Gastroesophageal sphincter (tissue), 4 donors: ENCODE results near the gene APP. TPM values are rescaled to one million over a fixed set of nuclear protein-coding genes. Genes with fewer than 3 reads are reported as not detected.

Experiments used
- ATAC-seq: fragments of 150-250 bp; one replicate; pipeline ENCODE4 v1.9.1; 2016; ENCODE audit warnings: mild to moderate bottlenecking, moderate library complexity
- H3K27ac ChIP-seq, 4 donors: fragments of 200-600 bp; sonication (generic) in 3 of 4; 1 replicate in 3 of 4; 2 replicates in 1 of 4; pipeline ENCODE4 v1.5.1; 2016 to 2019
- H3K27me3 ChIP-seq: fragments of 200-600 bp; sonication (generic); one replicate; pipeline ENCODE4 v1.5.1; 2019
- H3K36me3 ChIP-seq, 2 donors: fragments of 200-600 bp; sonication (generic); one replicate each; pipeline ENCODE4 v1.5.1; 2019; ENCODE audit warnings: control low read depth in 1 of 2
- H3K4me1 ChIP-seq, 3 donors: fragments of 200-600 bp; sonication (generic); 1 replicate in 2 of 3; 2 replicates in 1 of 3; pipeline ENCODE4 v1.5.1; 2016 to 2019; ENCODE audit warnings: control low read depth in 2 of 3
- H3K4me3 ChIP-seq, 2 donors: fragments of 200-600 bp; sonication (generic); one replicate each; pipeline ENCODE4 v1.5.1; 2019; ENCODE audit warnings: mild to moderate bottlenecking in 1 of 2, moderate library complexity in 1 of 2
- H3K9me3 ChIP-seq, 3 donors: fragments of 200-600 bp; sonication (generic); one replicate each; pipeline ENCODE4 v1.5.1; 2017 to 2019; ENCODE audit warnings: control low read depth in 2 of 3
- EP300 ChIP-seq: sonication (generic); formaldehyde crosslinking; IDR thresholded peaks from one replicate; pipeline ENCODE4 v1.6.1; 2017; ENCODE audit warnings: antibody characterized with exemption, mild to moderate bottlenecking
- POLR2A ChIP-seq, 2 donors: fragments of 450-650 bp; IDR thresholded peaks; one replicate each; pipeline ENCODE4 v1.6.1; 2017; ENCODE audit warnings: antibody characterized with exemption in 2 of 2, mild to moderate bottlenecking in 2 of 2, moderate library complexity in 1 of 2
- POLR2AphosphoS5 ChIP-seq: sonication (generic); formaldehyde crosslinking; IDR thresholded peaks from one replicate; pipeline ENCODE4 v1.6.1; 2017; ENCODE audit warnings: antibody characterized with exemption
- WGBS, 2 donors: methylation state at CpG; one replicate each; pipeline ENCODE4 v1.1.5; 2018; ENCODE audit warnings: low coverage in 1 of 2; 5-methylcytosine and 5-hydroxymethylcytosine counted together
- total RNA-seq, 4 donors: library from RNA; depleted of rRNA; stranded (reverse); fragments of >200 nt; gene quantifications; one replicate each; pipeline ENCODE4 v1.1.0, GENCODE V29; 2016
- TF ChIP-seq, protein P1 (sequence below), 4 experiments: fragments of 200-600 bp in 2 of 4; fragments of 450-650 bp in 2 of 4; sonication (generic) in 1 of 4; IDR thresholded peaks; one replicate each; pipeline ENCODE4 v1.5.1; 2017 to 2019; ENCODE audit warnings: antibody characterized with exemption in 4 of 4, mild to moderate bottlenecking in 2 of 4, moderate library complexity in 2 of 4

The APP gene
- total RNA-seq, 4 donors from 2014 or later, result 282 to 724 (median 545) TPM

DNA sequence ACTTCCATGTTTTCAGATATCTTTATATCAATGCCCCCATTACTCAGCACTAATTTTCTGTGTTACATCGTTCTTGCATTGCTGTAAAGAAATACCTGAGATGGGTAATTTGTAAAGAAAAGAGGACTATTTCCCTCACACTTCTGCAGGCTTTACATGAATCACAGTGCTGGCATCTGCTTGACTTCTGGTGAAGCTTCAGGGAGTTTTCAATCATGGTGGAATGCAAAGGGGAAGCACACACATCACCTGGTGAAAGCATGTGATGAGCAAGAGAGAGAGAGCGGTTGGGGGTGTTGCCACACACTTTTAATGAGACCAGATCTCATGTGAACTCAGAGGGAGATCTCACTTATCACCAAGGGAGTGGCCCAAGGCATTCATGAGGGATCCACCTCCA, 14.9 kb upstream of the APP start:
- Histone ChIP-seq H3K4me1 (no peaks in the 10 kb centered on the region), H3K27me3 (no peaks in the 10 kb centered on the region), H3K36me3 (no peaks in the 10 kb centered on the region), H3K4me3 (no peak overlapping the region), H3K27ac (no peak overlapping the region), H3K9me3 (peaks cover 0 to 10% (median 0%) of the 10 kb centered on the region in 3 donors)
- WGBS, 2 donors, result 80% methylated on average over 1 of the region's 2 CpGs; no CpG with 5 or more reads in 1 of the 2 donors
- no peak for TF ChIP-seq POLR2AphosphoS5
- TF ChIP-seq, protein P1, sequence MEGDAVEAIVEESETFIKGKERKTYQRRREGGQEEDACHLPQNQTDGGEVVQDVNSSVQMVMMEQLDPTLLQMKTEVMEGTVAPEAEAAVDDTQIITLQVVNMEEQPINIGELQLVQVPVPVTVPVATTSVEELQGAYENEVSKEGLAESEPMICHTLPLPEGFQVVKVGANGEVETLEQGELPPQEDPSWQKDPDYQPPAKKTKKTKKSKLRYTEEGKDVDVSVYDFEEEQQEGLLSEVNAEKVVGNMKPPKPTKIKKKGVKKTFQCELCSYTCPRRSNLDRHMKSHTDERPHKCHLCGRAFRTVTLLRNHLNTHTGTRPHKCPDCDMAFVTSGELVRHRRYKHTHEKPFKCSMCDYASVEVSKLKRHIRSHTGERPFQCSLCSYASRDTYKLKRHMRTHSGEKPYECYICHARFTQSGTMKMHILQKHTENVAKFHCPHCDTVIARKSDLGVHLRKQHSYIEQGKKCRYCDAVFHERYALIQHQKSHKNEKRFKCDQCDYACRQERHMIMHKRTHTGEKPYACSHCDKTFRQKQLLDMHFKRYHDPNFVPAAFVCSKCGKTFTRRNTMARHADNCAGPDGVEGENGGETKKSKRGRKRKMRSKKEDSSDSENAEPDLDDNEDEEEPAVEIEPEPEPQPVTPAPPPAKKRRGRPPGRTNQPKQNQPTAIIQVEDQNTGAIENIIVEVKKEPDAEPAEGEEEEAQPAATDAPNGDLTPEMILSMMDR (IDR thresholded peaks at IDR 0.05), result no peak
- no peak for TF ChIP-seq POLR2A (IDR thresholded peaks at IDR 0.05)
- no peak for TF ChIP-seq EP300
- no peak for ATAC-seq

DNA sequence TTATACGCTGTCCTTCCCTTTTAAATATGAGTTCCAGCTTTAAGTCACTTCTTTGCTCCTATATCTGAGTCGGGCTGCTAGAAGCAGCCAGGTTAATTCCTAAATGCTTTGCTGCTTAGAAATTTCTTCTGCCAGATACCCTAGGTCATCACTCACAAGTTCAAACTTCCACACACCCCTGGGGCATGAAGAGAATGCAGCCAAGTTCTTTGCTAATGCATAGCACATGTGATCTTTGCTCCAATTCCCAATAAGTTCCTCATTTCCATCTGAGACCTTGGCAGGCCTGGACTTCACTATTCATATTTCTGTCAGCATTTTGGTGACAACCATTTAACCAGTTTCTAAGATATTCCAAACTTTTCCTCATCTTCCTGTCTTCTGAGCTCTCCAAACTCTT, 14.5 kb upstream of the APP start:
- Histone ChIP-seq H3K4me3 (no peak overlapping the region), H3K27ac (no peak overlapping the region), H3K27me3 (no peaks in the 10 kb centered on the region), H3K9me3 (peaks cover 0 to 10% (median 0%) of the 10 kb centered on the region in 3 donors), H3K36me3 (no peaks in the 10 kb centered on the region), H3K4me1 (no peaks in the 10 kb centered on the region)
- 70 to 88% methylated on average over 2 of the region's 2 CpGs for WGBS, 2 donors
- TF ChIP-seq POLR2AphosphoS5, result no peak
- no peak for TF ChIP-seq EP300
- TF ChIP-seq POLR2A (IDR thresholded peaks at IDR 0.05), result no peak
- TF ChIP-seq, protein P1 (IDR thresholded peaks at IDR 0.05), result no peak
- ATAC-seq, result no peak

DNA sequence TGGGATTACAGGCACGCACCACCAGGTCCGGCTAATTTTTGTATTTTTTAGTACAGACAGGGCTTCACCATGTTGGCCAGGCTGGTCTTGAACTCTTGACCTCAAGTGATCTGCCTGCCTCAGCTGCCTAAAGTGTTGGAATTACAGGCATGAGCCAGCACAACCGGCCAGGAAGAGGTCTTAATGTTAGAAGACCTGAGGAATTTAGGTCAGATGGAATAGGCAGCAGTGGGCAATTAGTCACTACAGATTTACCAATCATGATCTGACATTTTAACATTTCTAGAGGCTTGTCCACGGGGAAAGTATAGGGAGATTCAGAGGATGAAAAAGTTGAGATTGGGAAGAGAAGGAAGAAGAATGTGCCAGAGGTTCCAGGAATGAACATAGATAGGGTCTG, 8.9 kb upstream of the APP start:
- H3K36me3 ChIP-seq, result no peaks in the 10 kb centered on the region
- no peaks in the 10 kb centered on the region for H3K27me3 ChIP-seq
- 65 to 100% methylated on average over 1 to 2 of the region's 4 CpGs for WGBS, 2 donors
- peaks cover 0 to 7% (median 0%) of the 10 kb centered on the region in 3 donors for H3K9me3 ChIP-seq
- no peak for ATAC-seq
- no peaks in the 10 kb centered on the region for H3K4me1 ChIP-seq
- TF ChIP-seq, protein P1 (IDR thresholded peaks at IDR 0.05), result no peak
- TF ChIP-seq POLR2A (IDR thresholded peaks at IDR 0.05) (no peak), EP300 (no peak), POLR2AphosphoS5 (no peak)
- no peak overlapping the region for H3K4me3 ChIP-seq
- H3K27ac ChIP-seq, result no peak overlapping the region

DNA sequence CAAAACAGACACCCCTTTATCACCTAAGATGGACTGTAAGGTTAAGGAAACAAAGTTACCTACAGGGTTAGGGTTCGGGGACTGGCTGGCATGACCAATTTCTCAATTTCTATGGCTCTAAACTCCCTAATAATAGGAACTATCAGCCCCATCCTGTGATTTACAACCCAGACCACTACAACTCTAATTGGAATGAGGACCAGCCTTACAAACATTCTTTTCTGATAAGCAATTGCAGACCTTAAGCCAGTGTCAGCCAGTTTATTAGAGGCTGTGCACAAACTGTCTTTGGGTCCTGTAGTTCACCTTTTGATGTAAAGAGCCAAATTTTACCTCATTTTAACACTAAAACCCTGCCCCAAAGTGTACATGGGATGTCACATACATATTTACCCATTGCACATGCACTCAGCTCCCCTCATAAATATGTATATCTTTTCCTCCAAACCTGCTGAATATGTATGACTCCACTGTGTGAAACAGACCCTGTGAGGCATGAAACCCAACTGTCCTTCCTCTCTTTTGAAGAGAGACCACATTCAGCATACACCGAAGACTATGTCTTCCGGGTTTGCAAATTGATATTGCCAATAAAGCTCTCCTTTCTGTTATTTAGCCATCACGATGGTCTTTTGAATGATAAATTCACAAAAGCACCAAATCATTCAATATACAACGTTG, 7.3 kb upstream of the APP start:
- Histone ChIP-seq H3K27me3 (no peaks in the 10 kb centered on the region), H3K4me1 (no peaks in the 10 kb centered on the region), H3K9me3 (no peaks in the 10 kb centered on the region), H3K36me3 (no peaks in the 10 kb centered on the region), H3K27ac (no peak overlapping the region), H3K4me3 (no peak overlapping the region)
- no peak for TF ChIP-seq POLR2AphosphoS5
- TF ChIP-seq EP300, result no peak
- TF ChIP-seq, protein P1 (IDR thresholded peaks at IDR 0.05), result no peak
- TF ChIP-seq POLR2A (IDR thresholded peaks at IDR 0.05), result no peak
- WGBS, 2 donors, result 88 to 90% methylated on average over 5 of the region's 5 CpGs
- no peak for ATAC-seq

DNA sequence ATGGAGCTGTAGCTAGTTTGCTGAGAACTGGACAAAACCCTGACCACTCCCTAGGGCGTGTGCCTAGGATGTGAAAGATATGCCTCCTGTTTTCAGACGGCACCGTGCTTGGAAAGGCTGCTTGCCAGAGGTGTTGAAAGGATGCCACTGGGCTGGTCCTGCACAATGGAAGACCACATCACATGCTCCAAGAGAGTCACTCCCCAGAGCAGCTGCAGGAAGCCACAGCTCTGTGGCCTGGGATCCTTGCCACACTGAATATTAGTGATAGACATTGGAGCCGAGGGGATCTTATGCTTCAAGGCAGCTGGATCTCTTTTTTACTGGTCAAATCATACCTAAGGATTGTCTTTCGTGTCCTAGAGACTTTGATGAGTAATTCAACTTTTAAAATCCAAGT, 6.6 kb upstream of the APP start:
- Histone ChIP-seq H3K4me1 (no peaks in the 10 kb centered on the region), H3K36me3 (no peaks in the 10 kb centered on the region), H3K27me3 (no peaks in the 10 kb centered on the region), H3K9me3 (no peaks in the 10 kb centered on the region), H3K27ac (no peak overlapping the region), H3K4me3 (no peak overlapping the region)
- TF ChIP-seq, protein P1 (IDR thresholded peaks at IDR 0.05), result no peak
- TF ChIP-seq POLR2AphosphoS5 (no peak), EP300 (no peak), POLR2A (IDR thresholded peaks at IDR 0.05) (no peak)
- peak; percentile 55 for ATAC-seq
- 69 to 83% methylated on average over 2 of the region's 5 CpGs for WGBS, 2 donors
